ENCODE data around the gene ARHGAP5.

The ARHGAP5 gene

DNA sequence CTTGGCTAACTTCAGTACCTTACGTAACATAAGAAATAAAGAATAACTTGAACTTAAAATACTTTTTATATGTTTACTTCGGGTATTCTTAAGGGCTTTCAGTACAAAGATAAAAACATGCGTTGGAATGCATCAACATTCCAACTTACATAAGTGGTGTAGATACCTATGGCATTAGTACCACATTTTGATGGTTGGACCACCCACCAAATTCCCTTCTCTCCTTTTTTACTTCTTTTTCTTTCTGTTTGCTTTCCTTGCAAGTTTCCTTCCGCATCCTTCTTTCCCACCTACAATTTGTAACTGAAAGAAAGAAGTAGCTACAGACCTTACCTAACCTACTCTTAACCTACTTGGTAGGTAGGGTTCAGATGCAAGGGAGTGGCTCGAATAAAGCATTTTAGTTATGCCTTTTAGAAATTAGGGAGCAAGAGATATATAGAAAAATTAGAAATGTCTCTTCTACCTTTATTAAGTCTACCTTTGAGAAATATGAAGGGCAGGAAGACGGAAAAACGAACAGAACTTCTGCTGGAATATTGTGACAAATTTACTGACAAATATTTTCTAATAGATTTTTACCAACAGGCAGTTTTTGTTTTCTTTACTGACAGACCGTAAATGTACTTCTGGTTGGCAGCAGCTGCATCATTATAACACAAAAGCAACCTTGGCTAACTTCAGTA, 2.1 kb upstream of the ARHGAP5 start:
- in situ Hi-C loops (cut with MboI; ENCODE audit: low pct_unique_long_range_greater_than_20kb, low sequenced_read_pairs, unreplicated experiment), result loop anchor here (25.0 kb wide), 1 partner anchor 137 kb away; the partner anchor contains the start of genes RNU6-7 and RNU6-8
- TF ChIP-seq, protein P1, sequence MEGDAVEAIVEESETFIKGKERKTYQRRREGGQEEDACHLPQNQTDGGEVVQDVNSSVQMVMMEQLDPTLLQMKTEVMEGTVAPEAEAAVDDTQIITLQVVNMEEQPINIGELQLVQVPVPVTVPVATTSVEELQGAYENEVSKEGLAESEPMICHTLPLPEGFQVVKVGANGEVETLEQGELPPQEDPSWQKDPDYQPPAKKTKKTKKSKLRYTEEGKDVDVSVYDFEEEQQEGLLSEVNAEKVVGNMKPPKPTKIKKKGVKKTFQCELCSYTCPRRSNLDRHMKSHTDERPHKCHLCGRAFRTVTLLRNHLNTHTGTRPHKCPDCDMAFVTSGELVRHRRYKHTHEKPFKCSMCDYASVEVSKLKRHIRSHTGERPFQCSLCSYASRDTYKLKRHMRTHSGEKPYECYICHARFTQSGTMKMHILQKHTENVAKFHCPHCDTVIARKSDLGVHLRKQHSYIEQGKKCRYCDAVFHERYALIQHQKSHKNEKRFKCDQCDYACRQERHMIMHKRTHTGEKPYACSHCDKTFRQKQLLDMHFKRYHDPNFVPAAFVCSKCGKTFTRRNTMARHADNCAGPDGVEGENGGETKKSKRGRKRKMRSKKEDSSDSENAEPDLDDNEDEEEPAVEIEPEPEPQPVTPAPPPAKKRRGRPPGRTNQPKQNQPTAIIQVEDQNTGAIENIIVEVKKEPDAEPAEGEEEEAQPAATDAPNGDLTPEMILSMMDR (IDR thresholded peaks at IDR 0.05; ENCODE audit: extremely low read depth, insufficient read depth, missing control alignments), result no peak
- no peak for DNase-seq (ENCODE audit: low spot score)

DNA sequence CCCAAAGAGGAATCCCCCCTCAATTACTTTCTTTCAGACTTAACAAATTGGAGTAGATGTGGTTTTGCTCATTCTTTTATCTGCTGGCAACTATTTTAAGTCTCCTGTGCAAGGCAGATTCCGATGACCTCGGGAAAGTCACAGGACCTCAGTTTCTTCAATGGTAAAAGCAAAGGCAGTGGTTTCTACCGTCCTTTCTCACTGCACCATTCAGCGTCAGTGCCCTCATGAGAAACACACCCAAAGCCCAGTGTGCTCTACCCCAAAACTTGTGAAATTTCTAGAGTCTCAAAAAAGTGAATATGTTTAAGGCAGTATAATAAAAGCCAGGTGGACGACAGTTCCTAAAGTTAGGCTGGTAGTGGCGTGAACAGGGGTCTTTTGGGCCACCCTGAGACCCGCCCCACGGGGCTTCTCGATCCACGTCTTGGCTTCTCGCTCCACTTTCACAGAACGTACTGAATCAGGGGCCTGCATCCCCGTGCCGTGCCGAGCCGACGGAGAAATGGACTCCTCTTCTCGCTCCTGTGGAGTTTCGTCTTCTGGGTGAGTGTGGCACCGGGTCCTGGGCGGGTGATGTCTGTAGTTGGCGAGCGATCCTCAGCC, 1.3 kb upstream of the ARHGAP5 start:
- in situ Hi-C loops (cut with MboI; ENCODE audit: low pct_unique_long_range_greater_than_20kb, low sequenced_read_pairs, unreplicated experiment), result loop anchor here (25.0 kb wide), 1 partner anchor 137 kb away; the partner anchor contains the start of genes RNU6-7 and RNU6-8
- TF ChIP-seq, protein P1 (IDR thresholded peaks at IDR 0.05; ENCODE audit: extremely low read depth, insufficient read depth, missing control alignments), result no peak
- DNase-seq (ENCODE audit: low spot score), result peak; percentile 25

DNA sequence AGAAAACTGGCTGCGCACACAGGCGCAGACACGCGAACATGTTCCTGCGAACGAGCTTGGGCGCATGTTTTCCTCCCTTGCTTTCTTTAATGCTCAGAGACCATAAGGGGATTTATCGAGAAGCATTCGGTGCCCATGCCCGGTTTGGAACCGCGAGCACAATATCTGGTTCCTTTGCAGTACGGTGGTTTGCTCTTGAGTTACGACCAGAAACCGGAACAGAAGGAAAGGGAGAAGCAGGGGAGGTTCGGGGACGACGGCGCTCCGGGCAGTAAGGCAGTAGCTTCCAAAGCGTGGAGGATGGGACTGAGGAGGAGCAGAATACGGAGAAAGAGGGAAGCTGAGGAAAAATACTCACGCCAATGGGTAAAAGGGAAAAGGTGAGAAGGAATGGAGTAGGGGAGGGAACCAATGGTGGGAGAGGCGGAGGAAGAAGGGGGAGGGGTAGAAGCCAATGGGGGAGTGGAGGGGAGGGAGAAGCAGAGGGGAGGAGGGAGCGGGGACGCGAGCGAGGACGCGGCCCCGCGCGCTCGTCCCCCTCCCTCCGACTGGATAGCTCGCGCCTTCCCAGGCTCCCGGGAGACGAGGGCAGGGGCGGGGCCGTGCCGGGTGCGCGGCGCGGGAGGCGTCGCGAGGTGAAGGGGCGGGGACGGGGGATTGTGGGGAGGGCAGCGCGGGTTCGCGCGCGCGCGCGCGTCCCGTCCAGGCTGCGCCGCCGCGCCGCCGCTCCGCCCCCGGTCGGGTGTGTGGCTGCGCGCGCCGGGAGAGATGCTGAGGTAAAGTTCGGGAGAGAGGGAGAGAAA, 625 bp upstream of the ARHGAP5 start:
- in situ Hi-C loops (cut with MboI; ENCODE audit: low pct_unique_long_range_greater_than_20kb, low sequenced_read_pairs, unreplicated experiment), result loop anchor here (25.0 kb wide), 1 partner anchor 136 kb away; the partner anchor contains the start of genes RNU6-7 and RNU6-8
- peak; percentile 82 for DNase-seq (ENCODE audit: low spot score)
- TF ChIP-seq, protein P1 (IDR thresholded peaks at IDR 0.05; ENCODE audit: extremely low read depth, insufficient read depth, missing control alignments), result no peak

DNA sequence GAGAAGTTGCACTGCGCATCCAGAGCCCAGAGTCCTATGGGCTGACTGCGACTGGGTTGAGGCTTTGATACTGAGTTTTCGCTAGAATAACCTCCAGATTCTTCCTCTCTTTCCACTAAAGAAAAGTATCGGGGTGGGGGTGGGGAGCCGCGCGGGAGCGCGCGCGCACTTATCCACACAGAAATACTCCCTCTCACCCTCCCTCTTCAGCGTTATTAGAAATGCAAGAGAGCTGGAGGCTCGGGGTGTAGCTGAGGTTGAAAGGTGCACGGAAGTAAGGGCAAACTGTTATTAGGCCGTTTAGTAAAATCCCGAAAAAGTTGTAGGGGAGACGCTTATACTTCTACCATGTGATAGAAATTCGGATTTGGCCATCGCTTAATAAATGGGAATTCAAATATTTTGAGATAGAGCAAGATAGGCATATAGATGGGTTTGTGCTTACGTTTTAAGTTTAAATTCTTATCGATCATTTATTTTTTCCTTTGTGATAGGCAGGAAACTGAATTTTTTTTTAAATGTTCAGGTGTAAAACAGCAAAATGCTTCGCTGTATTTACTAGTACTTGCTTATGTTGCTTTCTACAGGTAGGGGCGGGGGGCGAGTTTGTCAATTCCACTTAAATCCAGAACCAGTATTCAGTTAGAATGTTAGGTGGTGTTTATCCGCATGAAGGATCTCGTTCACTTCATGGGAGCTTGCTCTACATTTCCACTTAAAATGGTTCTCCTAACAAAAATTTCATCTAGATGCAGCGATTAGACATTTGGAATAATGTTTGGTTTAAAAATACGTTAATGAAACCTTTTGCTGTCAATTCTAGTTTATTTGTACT, 1.1 kb downstream of the ARHGAP5 start:
- peak; percentile 22 for DNase-seq (ENCODE audit: low spot score)
- TF ChIP-seq, protein P1 (IDR thresholded peaks at IDR 0.05; ENCODE audit: extremely low read depth, insufficient read depth, missing control alignments), result no peak
- in situ Hi-C loops (cut with MboI; ENCODE audit: low pct_unique_long_range_greater_than_20kb, low sequenced_read_pairs, unreplicated experiment), result loop anchor here (25.0 kb wide), 1 partner anchor 134 kb away; the partner anchor contains the start of genes RNU6-7 and RNU6-8

DNA sequence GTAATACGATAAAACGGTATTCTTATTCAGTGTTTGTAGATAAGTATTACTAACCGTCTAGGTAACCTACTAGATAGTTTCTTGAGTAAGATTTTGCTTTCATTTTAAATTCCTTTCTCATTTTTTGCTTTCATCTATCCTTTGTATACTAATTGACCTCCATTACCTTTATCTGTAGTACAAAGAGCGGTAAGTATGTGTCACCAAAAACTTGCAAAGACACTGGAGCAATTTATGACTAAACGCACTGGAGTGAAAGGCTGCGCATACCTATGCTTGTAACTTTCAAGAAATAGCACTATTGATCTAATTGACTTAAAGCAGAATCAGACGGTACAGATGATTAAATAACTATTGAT, 1.7 kb downstream of the ARHGAP5 start:
- no peak for DNase-seq (ENCODE audit: low spot score)
- TF ChIP-seq, protein P1 (IDR thresholded peaks at IDR 0.05; ENCODE audit: extremely low read depth, insufficient read depth, missing control alignments), result no peak
- in situ Hi-C loops (cut with MboI; ENCODE audit: low pct_unique_long_range_greater_than_20kb, low sequenced_read_pairs, unreplicated experiment), result loop anchor here (25.0 kb wide), 1 partner anchor 133 kb away; the partner anchor contains the start of genes RNU6-7 and RNU6-8
